Retina (tissue), 1 donor: ENCODE data around the gene CD300LD.
"Not testable (repeated sequence)": the region's sequence is repeated elsewhere in the genome, so short reads cannot be mapped to it uniquely, and the experiment has no call there.

Experiments used
- DNase-seq: peaks from one replicate; pipeline ENCODE4 v3.0.0-alpha.2; 2016

The CD300LD gene

GRCh38 chr17:74569020-74570003 lies 22.8 kb downstream of the CD300LD start:
- DNase-seq, result no peak

GRCh38 chr17:74568106-74568873 lies 23.8 kb downstream of the CD300LD start:
- DNase-seq, result no peak

DNA sequence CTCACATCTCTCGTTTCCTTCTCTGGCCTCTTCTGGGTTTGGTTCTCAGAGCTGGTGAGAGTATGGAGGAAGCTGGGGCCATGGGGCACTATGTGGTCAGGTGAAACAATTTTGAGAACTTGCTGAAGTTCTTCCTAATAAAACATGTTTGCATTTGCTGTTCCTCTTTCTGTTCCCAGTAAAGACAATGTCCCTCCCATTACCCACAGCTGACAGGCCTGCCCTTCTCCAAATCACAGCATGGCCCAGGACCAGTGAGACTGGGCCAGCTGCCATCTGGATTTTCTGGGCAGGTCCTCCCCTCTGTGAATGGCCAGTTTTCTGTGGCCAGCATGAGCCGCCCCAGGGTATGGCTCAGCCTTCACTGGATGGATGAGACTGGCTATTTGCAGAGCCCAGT lies 24.7 kb downstream of the CD300LD start, which contains the start of gene CD300H:
TSS of gene CD300H (minus strand) at position 113 of the 400 bp plus-strand sequence.
- no peak for DNase-seq

GRCh38 chr17:74566132-74566753 lies 25.8 kb downstream of the CD300LD start:
- DNase-seq, result peak; percentile 29

DNA sequence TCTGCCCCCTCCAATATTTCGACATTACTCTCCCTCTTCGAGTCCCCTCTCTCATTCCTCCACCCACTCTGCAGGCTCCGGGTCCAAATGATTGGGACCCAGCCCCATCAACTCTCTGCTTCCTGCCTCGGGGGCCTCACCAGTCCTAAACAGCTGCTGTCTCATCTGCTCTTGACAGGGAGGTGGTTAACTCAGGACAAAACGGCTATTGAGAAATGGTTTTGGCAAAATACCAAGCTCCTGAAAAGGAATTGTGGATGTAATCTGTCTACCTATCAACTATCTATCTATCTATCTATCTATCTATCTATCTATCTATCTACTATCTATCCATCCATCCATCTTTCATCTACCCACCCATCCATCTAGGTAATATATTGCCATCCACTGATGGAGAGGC lies 27.0 kb downstream of the CD300LD start:
- DNase-seq, result no peak

DNA sequence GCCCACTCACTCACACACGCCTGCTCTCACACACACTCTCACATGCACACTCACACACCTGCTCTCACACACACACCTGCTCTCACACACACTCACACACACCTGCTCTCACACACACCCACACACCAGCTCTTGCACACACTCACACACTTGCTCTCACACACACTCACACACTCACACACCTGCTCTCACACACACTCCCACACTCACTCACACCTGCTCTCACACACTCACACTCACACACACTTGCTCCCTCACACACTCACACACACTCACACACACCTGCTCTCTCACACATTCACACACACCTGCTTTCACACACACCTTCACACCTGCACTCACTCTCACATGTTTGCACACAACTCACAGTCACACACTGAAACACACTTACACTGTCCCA lies 28.7 kb downstream of the CD300LD start:
- DNase-seq, result no peak

DNA sequence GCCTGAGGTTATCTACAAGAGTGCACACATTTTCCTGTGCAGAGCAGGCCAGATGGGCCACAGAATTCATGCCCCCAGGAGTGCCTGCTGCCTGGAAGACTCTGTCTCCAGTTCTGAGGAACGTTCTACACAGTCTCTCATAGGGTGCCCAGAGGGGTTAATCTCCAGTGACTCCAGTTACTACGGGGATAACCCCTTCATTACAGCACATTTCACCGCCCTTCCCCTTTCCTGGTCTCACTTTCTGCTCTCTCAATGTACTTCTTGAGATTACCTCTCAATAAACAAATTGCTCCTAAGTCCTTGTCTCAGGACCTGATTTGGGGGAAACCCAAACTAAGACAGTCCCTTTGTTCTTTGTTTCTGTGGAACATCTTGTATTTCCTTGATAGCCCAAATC lies 30.5 kb downstream of the CD300LD start:
- DNase-seq, result no peak

DNA sequence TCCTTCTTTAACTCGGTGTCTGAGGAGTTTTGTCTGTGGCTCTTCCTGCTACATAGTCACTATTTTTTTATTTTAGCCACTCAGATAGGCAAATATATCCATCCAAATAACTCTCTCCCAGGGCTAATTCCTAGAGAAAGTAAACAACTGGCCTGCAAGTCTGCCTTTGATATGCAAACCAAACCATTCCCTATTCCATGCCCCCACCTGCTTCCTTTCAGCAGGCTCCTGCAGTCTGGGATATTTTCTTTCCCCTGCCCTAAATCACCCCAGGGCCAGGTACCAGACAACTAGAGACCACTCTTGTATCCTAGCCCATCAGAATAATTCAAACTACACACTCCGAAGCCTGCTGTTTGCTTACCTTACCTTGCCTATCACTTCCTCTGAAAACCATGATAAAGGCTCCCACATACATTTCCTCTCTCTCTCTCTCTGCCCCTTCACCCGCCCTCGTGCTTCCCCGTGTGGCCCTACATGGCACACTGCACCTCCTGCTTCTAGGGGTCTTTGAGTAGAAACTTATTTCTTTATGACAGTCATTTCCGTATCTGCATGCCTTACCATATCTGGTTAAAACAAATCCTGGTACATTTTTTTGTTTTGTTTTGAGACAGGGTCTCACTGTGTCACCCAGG lies 33.1 kb downstream of the CD300LD start:
- no peak for DNase-seq

- DNase-seq, result not testable (repeated sequence)
Measured at GRCh38 chr17:74558402-74558801, 33.7 kb downstream of the CD300LD start.

DNA sequence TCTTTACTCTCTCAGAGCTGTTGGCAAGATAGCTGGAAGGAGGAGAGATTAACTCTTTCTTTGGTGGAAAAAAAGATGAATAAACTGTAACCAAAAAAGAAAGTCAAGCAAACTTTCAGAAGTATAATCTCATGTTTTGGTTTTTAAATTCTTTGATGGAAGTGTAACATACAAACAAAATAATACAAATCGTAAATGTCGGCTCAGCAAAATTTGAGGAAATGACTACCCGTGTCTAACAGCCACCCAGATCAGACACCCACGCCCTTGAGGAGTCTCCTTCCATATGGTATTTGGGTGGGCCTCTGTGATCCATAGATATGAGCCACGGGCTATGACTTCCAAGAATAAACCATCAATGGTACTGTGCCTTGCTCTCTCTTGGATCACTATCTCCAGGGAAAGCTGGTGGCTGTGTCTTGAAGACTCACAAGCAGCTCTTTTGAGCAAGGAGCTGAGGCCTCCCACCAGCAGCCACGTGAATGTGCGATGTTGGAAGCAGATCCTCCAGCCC lies 36.6 kb downstream of the CD300LD start:
- no peak for DNase-seq

DNA sequence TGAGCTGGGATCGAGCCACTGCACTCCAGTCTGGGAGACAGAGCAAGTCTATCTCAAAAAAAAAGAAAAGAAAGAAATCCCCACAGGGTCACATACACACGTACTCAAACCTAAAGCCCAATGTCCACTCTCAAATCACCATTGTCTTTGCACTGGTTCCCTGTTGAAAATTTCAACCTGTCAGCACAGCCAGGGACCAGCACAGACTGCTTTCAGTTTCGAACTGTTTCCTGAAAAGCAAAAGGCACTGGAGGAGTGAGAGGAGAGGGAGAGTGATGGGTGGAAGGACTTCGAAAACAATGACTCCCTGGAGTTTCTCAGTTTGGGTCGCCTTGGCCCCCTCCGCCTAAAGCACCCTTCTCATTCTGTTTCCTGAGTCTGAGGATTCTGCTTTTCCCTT lies 37.2 kb downstream of the CD300LD start:
- DNase-seq, result no peak

DNA sequence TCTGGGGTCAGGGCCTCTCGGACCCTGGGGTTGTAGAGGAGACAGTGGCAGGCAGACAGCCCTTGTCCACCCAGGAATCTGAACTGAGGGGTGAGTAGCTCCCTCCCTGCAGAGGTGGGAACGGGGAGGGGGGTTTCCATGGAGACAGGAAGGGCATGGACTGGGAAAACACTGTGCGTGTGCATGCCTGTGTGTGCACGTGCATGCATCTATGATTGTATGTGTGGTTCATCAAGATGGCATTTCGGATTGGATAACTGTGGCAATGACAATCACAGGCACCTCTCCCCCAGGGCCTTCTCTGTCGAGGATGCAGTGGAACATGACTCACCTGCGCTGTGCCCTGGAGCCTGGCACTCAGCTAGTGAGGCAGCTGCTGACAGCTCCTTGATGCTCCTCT lies 40.0 kb downstream of the CD300LD start:
- DNase-seq, result peak; percentile 54

GRCh38 chr17:74550602-74551001 lies 41.5 kb downstream of the CD300LD start:
- DNase-seq, result no peak

DNA sequence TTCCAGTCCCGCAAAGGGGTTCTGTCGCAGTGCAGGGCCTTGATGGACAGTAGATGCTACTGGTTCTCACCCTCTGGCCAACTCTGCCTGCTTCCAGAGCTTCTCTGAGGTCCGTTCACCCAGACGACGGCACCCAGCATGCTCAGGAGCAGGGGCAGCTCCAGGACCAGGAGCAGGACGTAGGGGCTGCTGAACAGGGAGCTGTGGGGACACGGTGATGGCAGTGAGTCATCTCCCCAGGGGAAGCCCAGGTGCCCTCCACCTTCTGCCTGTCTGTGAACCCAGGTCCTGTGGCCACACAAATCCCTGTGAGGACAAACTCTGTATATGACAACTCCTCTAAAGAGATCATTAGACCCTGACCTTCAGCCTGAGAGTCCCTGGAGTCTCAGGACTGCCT lies 42.7 kb downstream of the CD300LD start:
- DNase-seq, result no peak

DNA sequence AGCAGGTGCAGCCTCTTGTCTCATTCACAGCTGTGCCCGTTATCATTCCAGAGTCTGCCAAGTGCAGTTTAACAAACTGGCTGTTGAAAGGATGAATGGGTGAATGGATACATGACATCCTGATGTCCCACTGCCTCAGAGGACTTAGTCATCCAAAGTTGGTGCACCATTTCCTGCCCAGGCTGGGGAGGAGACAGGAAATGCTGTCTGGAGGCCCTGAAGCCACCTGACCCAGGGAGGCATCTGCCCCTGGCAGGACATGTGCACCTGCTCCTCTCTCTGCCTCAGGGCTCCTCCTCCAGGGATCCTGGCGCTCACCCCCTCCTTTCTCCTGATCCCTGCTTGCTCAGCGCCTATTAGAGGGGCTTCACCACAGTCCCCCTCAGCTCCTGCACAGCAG lies 44.3 kb downstream of the CD300LD start:
- no peak for DNase-seq

DNA sequence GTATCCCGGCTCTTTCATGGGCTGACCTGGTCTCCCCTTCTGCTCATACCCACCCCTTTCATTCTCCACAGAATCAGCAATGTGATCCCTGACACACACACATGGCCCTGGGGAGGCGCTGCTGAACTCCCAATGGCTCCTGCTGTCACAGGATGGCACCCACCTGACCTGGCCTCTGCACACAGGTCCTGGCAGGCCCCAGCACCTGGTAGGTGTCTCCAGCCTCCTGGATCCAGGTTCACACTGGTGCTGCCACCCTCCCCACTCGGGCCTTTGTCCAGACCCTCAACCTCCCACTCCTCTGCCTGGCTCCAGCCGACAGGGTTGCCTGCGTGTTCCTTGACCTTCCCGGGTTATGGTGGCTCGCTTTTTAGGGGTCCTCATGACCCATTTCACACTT lies 44.8 kb downstream of the CD300LD start:
- DNase-seq, result no peak

- DNase-seq, result no peak
Measured at GRCh38 chr17:74546586-74546985, 45.5 kb downstream of the CD300LD start.

DNA sequence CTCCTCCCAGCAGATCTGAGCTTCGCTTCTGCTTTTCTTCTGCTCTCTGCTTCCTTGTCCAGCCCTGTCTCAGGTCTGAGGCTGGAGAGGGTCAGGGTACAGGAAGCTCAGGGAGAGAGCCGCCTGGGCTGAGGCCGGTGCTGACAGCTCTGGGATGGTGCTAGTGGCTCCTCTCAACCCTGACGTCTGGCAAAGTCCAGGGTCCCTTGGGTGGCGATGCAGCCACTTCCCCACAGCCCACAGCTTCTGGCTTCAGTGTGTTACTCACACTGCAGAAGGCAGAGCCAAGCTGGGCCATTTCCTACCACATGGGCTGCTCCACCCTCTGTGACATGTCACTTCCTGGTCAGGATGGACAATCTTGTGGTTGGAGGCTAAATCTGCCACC lies 46.2 kb downstream of the CD300LD start, which contains the start of gene CD300C:
TSS of gene CD300C (minus strand) at position 273 of the 388 bp plus-strand sequence. CDS start 333 bp downstream, outside the sequence.
- no peak for DNase-seq

GRCh38 chr17:74544991-74545842 lies 46.9 kb downstream of the CD300LD start:
- DNase-seq, result no peak

- no peak for DNase-seq
Measured at GRCh38 chr17:74543891-74544760, 48.0 kb downstream of the CD300LD start.
